ENCODE measurements around the gene CTRB2.
"Not testable (repeated sequence)": the region's sequence is repeated elsewhere in the genome, so short reads cannot be mapped to it uniquely, and the experiment has no call there.

CTRB2 gene

DNA sequence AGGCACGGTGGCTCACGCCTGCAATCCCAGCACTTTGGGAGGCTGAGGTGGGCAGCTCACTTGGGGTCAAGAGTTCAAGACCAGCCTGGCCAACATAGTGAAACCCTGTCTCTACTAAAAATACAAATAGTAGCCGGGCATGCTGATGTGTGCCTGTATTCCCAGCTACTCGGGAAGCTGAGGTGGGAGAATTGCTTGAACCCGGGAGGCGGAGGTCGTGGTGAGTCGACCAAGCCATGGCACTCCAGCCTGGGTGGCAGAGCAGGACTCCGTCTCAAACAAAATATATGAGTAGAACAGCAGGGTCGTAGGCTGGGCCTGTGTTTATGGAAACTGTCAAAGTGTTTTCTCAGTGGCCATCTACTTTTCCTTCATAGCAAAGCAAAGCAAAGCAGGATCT lies 4.3 kb upstream of the CTRB2 start:
- in situ Hi-C loops (cut with MboI; ENCODE audit: low pct_unique_long_range_greater_than_20kb, low sequenced_read_pairs), result loop anchor here (25.0 kb wide), 1 partner anchor 551 kb away; no protein-coding TSS in a partner anchor
- DNase-seq, result not testable (repeated sequence)

DNA sequence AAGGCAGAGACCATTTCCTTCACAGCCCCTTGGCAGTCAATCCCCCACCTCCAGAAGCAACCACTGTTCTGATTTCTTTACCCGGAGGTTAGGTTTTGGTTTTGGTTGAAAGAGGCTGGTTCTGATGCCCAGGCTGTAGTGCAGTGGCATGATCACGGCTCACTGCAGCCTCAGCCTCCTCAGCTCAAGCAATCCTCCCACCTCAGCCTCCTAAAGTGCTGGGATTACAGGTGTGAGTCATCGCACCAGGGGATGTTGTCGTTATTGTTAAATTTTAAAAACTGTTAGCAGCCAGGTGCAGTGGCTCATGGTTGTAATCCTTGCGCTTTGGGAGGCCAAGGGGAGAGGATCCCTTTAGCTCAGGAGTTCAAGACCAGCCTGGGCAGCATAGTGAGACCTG lies 3.0 kb upstream of the CTRB2 start:
- no peak for DNase-seq
- in situ Hi-C loops (cut with MboI; ENCODE audit: low pct_unique_long_range_greater_than_20kb, low sequenced_read_pairs), result loop anchor here (25.0 kb wide), 1 partner anchor 552 kb away; no protein-coding TSS in a partner anchor

DNA sequence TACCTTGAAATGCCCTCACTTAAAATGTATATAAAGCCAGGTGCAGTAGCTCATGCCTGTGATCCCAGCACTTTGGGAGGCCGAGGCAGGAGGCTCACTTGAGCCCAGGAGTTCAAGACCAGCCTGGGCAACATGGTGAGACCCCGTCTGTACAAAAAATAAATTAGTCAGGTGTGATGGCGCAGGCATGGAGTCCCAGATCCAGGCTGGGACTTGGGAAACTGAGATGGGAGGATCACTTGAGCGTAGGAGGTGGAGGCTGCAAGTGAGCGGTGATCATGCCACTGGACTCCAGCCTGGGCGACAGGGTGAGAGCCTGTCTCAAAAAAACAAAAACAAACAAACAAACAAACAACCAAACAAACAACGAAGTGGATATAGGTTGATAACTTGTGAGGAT lies 2.6 kb upstream of the CTRB2 start:
- in situ Hi-C loops (cut with MboI; ENCODE audit: low pct_unique_long_range_greater_than_20kb, low sequenced_read_pairs), result loop anchor here (25.0 kb wide), 1 partner anchor 553 kb away; no protein-coding TSS in a partner anchor
- DNase-seq, result not testable (repeated sequence)

DNA sequence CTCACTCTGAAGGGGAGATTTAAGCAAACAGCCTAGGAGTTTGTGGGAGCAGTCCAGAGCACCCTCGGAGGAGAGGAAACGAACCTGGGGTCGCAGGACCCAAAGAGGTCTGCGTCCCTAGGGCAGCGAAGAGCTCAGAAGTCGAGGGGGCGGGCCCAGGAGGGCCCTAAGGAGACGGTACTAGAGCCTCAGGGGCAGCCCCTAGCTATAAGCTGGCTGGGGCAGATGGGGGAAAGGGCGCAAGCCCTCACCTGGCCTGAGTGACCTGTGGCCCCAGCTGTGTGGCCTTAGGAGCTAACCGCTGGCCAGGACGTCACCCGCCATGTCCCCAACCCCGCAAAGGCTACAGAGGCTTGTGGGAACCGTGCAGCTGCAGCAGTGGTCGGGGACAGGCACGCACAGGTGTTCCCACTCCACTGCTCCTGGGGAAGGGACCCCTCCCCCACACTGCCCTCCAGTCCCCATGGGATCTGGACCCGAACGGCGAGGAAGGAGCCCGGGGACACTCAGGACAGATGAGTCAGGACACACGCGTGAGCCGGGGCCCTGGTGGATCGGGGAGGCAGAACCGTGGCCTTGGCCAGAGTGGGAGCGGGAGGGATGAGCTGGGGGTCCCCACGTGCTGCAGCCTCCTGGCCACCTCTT lies 2.0 kb upstream of the CTRB2 start:
- in situ Hi-C loops (cut with MboI; ENCODE audit: low pct_unique_long_range_greater_than_20kb, low sequenced_read_pairs), result loop anchor here (25.0 kb wide), 1 partner anchor 553 kb away; no protein-coding TSS in a partner anchor
- no peak for DNase-seq

DNA sequence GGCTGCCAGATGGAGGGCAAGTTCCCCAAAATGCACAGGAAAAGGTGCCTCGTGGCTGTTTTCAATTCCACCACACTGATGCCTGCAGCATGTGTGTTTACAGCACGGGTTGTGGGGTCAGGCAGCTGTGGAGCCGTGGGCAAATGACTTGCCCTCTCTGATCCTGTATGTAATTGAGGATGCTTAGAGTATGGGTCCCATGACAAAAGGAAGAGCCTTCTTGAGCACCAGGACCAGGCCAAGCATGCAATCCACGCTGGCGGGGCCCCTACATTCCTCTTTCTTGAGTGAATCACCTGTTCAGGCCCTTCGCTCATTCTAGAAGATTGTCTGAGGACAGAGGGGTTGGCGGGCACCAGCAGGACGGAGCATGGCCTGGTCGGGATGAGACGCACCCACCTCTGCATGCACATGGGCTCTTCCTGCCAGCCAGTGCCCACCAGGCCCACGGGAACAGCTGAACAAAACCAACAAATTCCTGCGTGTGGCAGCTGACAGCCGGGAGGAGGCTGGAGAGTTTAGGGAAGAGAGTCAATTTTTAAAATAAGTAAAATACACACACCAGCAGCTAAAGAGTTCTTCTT lies 1.4 kb upstream of the CTRB2 start:
- in situ Hi-C loops (cut with MboI; ENCODE audit: low pct_unique_long_range_greater_than_20kb, low sequenced_read_pairs), result loop anchor here (25.0 kb wide), 1 partner anchor 554 kb away; no protein-coding TSS in a partner anchor
- no peak for DNase-seq

DNA sequence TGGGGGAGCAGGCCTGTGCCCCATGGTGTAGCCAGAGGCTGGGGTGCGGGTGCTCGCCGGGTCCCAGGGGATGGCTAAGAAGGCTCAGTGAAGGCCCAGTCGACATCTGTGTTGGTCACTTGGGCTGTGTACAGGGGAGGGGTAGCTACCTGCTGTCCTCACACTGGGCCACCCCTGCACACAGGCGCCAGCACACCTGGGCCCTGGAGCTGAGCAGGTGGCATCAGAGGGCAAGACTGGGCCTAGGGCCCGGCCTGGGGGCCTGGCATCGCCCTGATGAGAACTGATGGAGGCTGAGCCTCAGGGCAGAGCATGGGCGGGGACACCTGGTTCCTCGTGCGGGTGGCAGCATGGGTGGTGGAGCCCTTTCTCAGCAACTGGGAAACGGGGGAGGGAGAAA lies 870 bp upstream of the CTRB2 start:
- in situ Hi-C loops (cut with MboI; ENCODE audit: low pct_unique_long_range_greater_than_20kb, low sequenced_read_pairs), result loop anchor here (25.0 kb wide), 1 partner anchor 554 kb away; no protein-coding TSS in a partner anchor
- no peak for DNase-seq

DNA sequence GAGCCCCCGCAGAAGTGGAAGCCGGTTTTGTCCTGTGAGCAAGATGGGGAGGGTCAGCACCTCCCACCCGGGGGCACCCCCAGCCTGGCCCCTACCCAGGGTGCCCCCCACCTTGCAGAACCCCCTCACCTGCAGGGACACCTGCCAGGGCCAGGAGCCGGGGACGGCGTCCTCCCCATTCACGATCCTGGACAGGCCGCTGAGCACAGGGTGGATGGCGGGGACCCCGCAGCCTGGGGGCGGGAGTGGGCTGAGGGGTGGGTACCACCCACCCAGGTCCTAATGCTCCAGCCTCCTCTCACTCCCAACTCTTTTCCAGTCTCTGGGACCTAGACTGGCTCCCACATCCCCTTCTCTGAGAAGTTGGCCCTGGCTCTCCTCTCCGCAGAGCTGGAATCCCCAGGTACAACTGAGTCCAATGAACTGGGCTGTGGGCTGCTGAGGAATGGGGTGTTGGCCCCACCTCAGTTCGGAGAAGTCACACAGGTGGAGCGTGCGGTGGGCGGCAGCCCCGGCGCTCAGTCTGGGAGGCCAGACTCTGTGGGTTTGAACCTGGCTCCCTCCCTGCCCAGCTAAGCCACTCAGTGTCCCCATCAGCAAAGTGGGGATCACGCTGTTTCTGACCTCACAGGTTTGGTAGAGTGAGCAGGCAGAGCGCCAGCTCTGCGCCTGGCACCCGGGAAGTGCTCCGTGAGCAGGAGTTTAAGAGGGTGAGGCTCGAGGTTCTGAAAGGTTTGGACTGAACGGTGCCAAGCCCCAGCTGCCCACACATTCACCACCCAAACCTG lies 806 bp downstream of the CTRB2 start:
- DNase-seq, result not testable (repeated sequence)
- in situ Hi-C loops (cut with MboI; ENCODE audit: low pct_unique_long_range_greater_than_20kb, low sequenced_read_pairs), result loop anchor here (25.0 kb wide), 1 partner anchor 556 kb away; no protein-coding TSS in a partner anchor

DNA sequence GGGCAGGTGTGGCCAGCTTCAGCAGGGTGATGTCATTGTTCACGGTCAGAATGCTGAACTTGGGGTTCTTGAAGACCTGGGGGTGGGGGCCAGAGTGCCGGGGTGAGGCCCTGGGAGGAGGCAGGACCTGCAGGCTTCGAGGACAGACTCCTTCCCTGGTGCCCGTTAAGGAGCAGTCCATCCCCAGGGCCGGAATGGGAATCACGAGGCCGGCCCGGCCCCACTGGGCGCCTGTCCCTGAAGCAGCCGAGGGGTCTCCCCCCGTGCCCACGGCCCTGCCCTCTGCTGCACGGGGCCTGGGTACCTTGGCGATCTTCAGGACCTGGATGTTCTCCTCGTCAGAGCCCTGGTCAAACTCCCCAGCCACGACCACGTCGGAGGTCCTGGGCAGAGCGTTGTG lies 1.5 kb downstream of the CTRB2 start:
- DNase-seq, result not testable (repeated sequence)
- in situ Hi-C loops (cut with MboI; ENCODE audit: low pct_unique_long_range_greater_than_20kb, low sequenced_read_pairs), result loop anchor here (25.0 kb wide), 1 partner anchor 557 kb away; no protein-coding TSS in a partner anchor

DNA sequence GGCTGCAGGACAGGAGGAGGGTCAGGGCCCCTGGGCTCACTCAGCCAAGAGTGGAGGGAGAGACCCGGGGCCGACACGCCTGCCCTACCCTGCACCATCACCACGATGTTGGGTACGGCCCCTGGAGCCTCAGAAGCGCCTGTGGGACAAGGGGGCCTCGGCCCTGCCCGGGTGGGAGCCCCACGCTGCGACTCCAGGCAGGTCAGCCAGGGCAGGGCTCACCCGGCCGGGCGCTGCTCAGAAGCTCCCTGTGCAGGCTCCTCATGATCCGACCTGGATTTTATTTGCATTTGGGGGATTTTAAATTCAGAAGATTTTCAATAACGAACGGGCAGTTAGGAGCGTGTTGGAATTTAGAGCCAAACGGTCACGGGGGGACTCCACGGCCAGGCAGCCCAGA lies 2.1 kb downstream of the CTRB2 start:
- in situ Hi-C loops (cut with MboI; ENCODE audit: low pct_unique_long_range_greater_than_20kb, low sequenced_read_pairs), result loop anchor here (25.0 kb wide), 1 partner anchor 557 kb away; no protein-coding TSS in a partner anchor
- DNase-seq, result not testable (repeated sequence)

DNA sequence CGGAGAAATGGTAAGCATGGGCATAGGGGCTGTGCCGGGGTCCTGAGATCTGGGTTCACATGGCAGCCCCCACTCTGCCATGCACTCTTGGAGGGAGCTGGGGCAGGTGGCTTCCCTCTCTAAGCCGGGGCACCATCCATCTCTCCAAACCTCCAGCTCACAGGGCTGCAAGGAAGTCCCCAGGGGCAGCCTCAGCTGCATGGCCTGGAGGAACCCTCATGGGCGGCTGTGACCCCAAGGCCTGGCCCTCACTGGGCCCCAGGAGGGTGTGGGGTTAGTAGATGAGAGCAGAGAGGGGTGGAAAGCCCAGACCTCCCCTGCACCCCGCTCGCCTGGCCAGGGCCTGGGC lies 2.6 kb downstream of the CTRB2 start:
- in situ Hi-C loops (cut with MboI; ENCODE audit: low pct_unique_long_range_greater_than_20kb, low sequenced_read_pairs), result loop anchor here (25.0 kb wide), 1 partner anchor 558 kb away; no protein-coding TSS in a partner anchor
- no peak for DNase-seq

DNA sequence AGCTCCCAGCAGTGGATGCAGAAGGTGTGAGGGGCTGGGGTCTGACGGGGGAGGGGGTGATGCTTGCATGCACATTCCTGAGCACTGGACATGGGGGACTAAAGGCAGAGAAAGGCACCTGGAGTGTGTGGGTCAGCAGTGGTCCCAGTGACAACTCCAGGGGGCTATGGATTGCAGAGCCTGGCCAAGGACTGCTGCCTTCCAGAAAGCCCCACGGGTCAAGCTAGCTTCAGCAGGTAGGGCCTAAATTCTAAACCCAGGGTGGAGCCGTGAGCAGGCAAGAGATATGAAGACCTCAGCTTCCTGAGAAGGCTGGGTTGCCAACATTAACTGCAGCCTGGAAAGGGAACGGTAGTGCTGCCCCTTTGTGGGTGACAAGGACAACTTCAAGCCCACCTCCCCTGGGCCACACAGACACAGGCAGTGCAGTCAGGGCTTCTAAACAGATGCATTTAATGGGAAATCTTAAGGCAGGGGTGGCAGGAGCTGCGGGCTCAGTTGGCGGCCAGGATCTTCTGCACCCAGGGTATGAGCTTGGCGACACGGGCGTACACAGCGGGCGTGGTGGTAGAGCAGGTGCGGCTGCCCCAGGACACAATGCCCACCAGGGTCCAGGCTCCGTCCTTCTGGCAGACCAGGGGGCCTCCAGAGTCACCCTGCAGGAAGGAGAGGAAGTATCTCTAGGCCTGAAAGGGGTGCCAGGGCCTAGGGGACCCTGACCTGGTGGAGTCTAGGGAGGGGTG lies 3.1 kb downstream of the CTRB2 start:
- no peak for DNase-seq
- in situ Hi-C loops (cut with MboI; ENCODE audit: low pct_unique_long_range_greater_than_20kb, low sequenced_read_pairs), result loop anchor here (25.0 kb wide), 1 partner anchor 558 kb away; no protein-coding TSS in a partner anchor

DNA sequence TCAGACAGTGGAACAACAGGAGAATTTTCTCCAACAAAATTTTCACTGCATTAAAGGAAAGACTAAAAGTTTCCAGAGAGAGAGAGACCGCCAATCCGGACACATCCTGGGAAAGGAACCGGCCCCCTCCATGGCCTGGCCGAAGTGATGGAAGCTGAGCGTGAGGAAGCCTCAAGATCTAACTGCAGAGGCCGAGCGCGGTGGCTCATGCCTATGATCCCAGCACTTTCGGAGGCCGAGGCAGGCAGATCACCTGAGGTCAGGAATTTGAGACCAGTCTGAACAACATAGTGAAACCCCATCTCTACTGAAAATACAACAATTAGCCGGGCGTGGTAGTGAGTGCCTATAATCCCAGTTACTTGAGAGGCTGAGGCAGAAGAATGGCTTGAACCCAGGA lies 3.9 kb downstream of the CTRB2 start:
- no peak for DNase-seq
- in situ Hi-C loops (cut with MboI; ENCODE audit: low pct_unique_long_range_greater_than_20kb, low sequenced_read_pairs), result loop anchor here (25.0 kb wide), 1 partner anchor 559 kb away; no protein-coding TSS in a partner anchor

DNA sequence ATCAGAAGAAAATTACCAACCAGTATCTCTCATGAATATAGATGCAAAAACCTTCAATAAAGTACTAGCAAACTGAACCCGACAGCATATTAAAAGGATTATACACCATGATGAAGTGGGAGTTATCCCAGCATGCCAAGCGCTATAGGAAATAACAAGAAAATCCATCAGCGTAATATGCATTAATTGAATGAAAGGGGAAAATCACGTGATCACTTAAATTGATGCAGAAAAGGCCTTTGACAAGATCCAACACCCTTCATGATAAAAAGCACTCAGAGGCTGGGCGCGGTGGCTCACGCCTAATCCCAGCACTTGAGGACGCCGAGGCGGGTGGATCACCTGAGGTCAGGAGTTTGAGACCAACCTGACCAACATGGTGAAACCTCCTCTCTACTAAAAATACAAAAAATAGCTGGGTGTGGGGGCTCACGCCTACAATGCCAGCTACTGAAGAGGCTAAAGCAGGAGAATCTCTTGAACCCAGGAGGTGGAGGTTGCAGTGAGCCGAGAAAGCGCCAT lies 4.8 kb downstream of the CTRB2 start:
- no peak for DNase-seq
- in situ Hi-C loops (cut with MboI; ENCODE audit: low pct_unique_long_range_greater_than_20kb, low sequenced_read_pairs), result loop anchor here (25.0 kb wide), 1 partner anchor 560 kb away; no protein-coding TSS in a partner anchor

DNA sequence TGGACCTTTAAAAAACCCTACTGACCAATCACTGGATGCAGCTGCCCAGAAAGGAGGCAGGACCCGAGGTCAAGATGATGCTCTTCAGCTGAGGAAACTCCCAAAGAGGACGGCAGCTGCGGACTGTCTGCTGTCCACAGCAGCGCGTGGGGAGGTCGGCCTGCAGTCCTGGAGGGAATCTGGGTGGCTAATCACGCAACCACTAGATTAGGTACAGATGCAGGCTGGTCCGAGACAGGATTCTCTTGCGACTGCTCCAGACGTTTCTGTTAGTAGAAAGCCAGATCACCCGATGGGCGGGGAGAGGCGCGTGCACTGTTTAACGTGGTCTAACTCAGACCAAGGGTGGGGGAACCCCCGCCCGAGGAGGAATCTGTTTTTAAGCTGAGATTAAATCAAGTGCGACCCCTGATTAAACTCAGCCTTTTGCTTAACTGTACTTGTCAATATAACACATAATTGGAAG lies 8.8 kb downstream of the CTRB2 start:
- DNase-seq, result no peak
- in situ Hi-C loops (cut with MboI; ENCODE audit: low pct_unique_long_range_greater_than_20kb, low sequenced_read_pairs), result no loop called here

DNA sequence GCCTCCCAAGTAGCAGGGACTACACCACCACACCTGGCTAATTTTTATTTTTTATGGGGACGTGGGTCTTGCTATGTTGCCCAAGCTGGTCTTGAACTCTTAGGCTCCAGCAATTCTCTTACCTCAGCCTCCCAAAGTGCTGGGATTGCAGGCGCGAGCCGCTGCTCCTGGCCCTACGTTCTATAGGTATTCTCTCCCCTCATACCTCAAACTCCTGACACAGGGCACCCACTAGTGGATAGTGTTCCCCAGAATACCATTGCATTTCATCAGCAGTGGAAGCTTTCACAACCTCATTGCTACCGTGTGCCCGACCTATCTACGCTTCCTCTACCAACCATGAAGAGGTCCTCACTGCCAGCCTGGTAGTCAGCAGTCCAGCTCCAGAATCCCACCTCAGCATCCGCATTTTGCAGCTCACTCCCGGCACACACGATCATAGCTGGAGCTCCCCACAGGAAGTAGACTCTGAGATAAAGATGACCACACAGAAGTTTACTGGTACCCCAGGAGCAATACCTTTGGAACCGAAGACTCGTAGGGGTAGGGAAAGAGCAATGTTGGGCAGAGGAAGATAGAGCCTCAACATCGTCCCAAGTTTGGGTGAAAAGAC lies 9.3 kb downstream of the CTRB2 start:
- in situ Hi-C loops (cut with MboI; ENCODE audit: low pct_unique_long_range_greater_than_20kb, low sequenced_read_pairs), result no loop called here
- DNase-seq, result no peak

DNA sequence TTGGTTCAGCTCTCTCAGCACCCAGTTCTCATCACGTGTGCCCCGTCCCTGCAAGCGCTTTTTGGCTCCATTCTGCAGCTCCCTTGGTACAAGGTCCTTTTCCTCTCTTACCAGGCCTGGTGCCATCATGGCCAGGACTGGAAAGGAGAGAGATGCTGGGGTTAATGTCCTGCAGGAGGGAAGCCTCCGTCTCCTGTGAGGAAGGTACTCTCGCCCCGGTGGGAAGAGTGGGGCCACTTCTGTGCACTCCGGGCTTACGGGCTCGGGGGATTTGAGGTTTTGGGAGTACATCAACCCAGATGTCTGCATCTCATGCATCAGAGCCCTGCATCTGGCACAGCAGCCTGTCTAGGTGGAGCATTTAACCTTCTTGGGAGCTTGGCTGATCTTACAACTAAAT lies 10.1 kb downstream of the CTRB2 start:
- no peak for DNase-seq
- in situ Hi-C loops (cut with MboI; ENCODE audit: low pct_unique_long_range_greater_than_20kb, low sequenced_read_pairs), result no loop called here

DNA sequence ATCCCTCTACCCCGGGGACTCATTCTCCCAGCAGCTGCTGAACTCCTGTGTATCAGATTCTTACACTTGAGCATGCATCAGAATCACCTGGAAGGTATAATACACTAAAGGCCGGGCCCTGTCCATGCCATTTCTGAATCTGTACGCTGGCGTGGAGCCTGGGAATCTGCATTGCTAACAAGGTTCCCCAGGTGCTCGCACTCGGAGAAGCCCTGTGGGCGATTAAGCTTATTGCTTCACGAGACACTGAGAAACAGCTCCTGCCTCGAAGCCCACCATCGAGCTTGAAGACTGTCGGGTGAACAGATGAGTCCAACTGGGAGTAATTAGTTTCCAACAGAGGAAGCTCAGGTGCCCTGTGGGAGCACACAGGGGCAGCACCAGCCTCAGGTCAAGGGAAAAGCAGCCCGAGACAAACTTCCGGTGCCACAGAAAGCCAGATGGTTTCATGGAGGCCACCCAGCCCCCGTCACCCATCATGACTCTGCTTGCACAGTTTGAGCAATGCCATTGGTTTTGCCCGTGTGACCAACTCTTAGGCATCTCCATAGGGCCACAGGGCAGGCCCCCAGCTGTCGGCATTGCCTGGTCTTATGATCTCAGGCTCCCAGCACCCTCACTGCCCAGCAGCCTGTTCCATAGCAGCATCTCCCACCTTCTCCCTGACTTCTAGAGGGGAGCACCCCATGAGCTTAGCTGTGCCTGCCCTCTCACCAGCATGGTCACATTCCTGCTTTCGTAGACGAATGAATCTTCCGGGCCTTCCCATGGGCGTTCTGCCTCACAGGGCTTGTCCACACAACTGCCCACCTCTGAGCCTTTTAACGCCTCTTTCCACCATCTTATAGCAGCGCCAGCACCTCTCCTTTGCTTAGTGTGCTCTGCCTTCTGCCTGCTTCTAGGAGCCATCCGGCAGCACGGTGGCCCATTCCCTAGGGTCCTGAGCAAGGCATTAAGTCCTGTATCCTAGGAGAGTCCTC lies 10.9 kb downstream of the CTRB2 start:
- in situ Hi-C loops (cut with MboI; ENCODE audit: low pct_unique_long_range_greater_than_20kb, low sequenced_read_pairs), result no loop called here
- no peak for DNase-seq
